IMR-90 (cell line): ENCODE measurements around the gene TECTB. TPM values are rescaled to one million over a fixed set of nuclear protein-coding genes. Genes with fewer than 3 reads are reported as not detected.

Experiments
- ATAC-seq: fragments of 200-7000 bp; cut with Tn5 transposase; 2 replicates; pipeline ENCODE4 v1.9.1; 2020; ENCODE audit warnings: low read depth, mild to moderate bottlenecking, moderate library complexity
- BruUV-seq: library from RNA; stranded (reverse); fragments of 400-500 nt; replicated peaks from 2 replicates; lab custom pipeline; 2021; lab: Mats Ljungman, UMichigan
- CTCF ChIA-PET: fragments of 300-600 bp; formaldehyde crosslinking; extraction: SDS; loops from one replicate; lab custom pipeline; 2021; ENCODE audit warnings: antibody characterized with exemption; lab: Yijun Ruan, JAX
- POLR2A ChIA-PET: fragments of 300-600 bp; sonication (Branson Sonifier 250); formaldehyde crosslinking; loops from one replicate; lab custom pipeline; 2022; ENCODE audit warnings: antibody characterized with exemption; ENCODE audit not compliant: unreplicated experiment; lab: Charles Lee
- DNase-seq: peaks from one replicate; pipeline ENCODE4 v3.0.0; 2013
- H2AFZ ChIP-seq: replicated peaks from 2 replicates; pipeline ENCODE3; 2013; ENCODE audit warnings: low read length, mild to moderate bottlenecking; ENCODE audit not compliant: poor library complexity
- H2AK5ac ChIP-seq: 2 replicates; pipeline ENCODE4 v1.6.1; 2013; ENCODE audit warnings: low read depth, low read length, inconsistent platforms
- H2AK9ac ChIP-seq: replicated peaks from 2 replicates; pipeline ENCODE3; 2013; ENCODE audit warnings: mild to moderate bottlenecking, low read depth, low read length, moderate library complexity; ENCODE audit not compliant: poor library complexity
- H2BK120ac ChIP-seq: 2 replicates; pipeline ENCODE4 v1.6.1; 2013; ENCODE audit warnings: low read depth, low read length, inconsistent platforms
- H2BK15ac ChIP-seq: 3 replicates; pipeline ENCODE4 v1.6.1; 2013; ENCODE audit warnings: low read depth, low read length, inconsistent platforms
- H2BK20ac ChIP-seq: 2 replicates; pipeline ENCODE4 v1.6.1; 2013; ENCODE audit warnings: low read depth, mild to moderate bottlenecking, inconsistent platforms, low read length, moderate library complexity
- H2BK5ac ChIP-seq: 2 replicates; pipeline ENCODE4 v1.6.1; 2013; ENCODE audit warnings: mild to moderate bottlenecking, low read depth, low read length, inconsistent platforms; ENCODE audit not compliant: poor library complexity, severe bottlenecking
- H3K14ac ChIP-seq: replicated peaks from 2 replicates; pipeline ENCODE4 v1.6.1; 2013; ENCODE audit warnings: low read depth, low read length, inconsistent platforms
- H3K18ac ChIP-seq: 2 replicates; pipeline ENCODE4 v1.6.1; 2013; ENCODE audit warnings: low read depth, low read length, control low read depth
- H3K23ac ChIP-seq: 2 replicates; pipeline ENCODE4 v1.6.1; 2013; ENCODE audit warnings: low read depth, low read length, inconsistent platforms
- H3K27ac ChIP-seq: 2 replicates; pipeline ENCODE4 v1.5.1; 2013; ENCODE audit warnings: mild to moderate bottlenecking, control low read depth, low read length; ENCODE audit not compliant: insufficient read depth
- H3K27me3 ChIP-seq: 2 replicates; pipeline ENCODE4 v1.6.1; 2013; ENCODE audit warnings: low read length; ENCODE audit not compliant: control insufficient read depth, insufficient read depth
- H3K36me3 ChIP-seq: 2 replicates; pipeline ENCODE4 v1.6.1; 2013; ENCODE audit warnings: low read length, mixed read lengths; ENCODE audit not compliant: control insufficient read depth, insufficient read depth
- H3K4ac ChIP-seq: 2 replicates; pipeline ENCODE4 v1.6.1; 2013; ENCODE audit warnings: low read depth, low read length, inconsistent platforms
- H3K4me1 ChIP-seq: 2 replicates; pipeline ENCODE4 v1.6.1; 2013; ENCODE audit warnings: low read length, mixed read lengths; ENCODE audit not compliant: control insufficient read depth, insufficient read depth
- H3K4me2 ChIP-seq: 2 replicates; pipeline ENCODE4 v1.6.1; 2013; ENCODE audit warnings: low read depth, mild to moderate bottlenecking, control low read depth, low read length, moderate library complexity
- H3K4me3 ChIP-seq: 2 replicates; pipeline ENCODE4 v1.5.1; 2013; ENCODE audit warnings: low read depth, mild to moderate bottlenecking, control low read depth, low read length, moderate library complexity; ENCODE audit not compliant: insufficient read depth
- H3K56ac ChIP-seq: 2 replicates; pipeline ENCODE4 v1.6.1; 2013; ENCODE audit warnings: low read length, inconsistent platforms; ENCODE audit not compliant: insufficient read depth; ENCODE audit errors: extremely low read depth
- H3K79me1 ChIP-seq, 2 experiments: 2 replicates each; pipeline ENCODE4 v1.6.1; 2013; ENCODE audit warnings: low read length in 2 of 2, inconsistent platforms in 1 of 2, low read depth in 1 of 2
- H3K9ac ChIP-seq: 2 replicates; pipeline ENCODE4 v1.6.1; 2013; ENCODE audit warnings: low read depth, low read length, control low read depth
- H3K9me1 ChIP-seq: 2 replicates; pipeline ENCODE4 v1.6.1; 2013; ENCODE audit warnings: low read length, inconsistent platforms; ENCODE audit not compliant: insufficient read depth
- H3K9me3 ChIP-seq: 2 replicates; pipeline ENCODE4 v1.6.1; 2013; ENCODE audit warnings: low read length; ENCODE audit not compliant: control insufficient read depth, insufficient read depth
- H4K20me1 ChIP-seq: 2 replicates; pipeline ENCODE4 v1.6.1; 2013; ENCODE audit warnings: low read length, inconsistent platforms; ENCODE audit not compliant: insufficient read depth
- H4K5ac ChIP-seq: 2 replicates; pipeline ENCODE4 v1.6.1; 2013; ENCODE audit warnings: mild to moderate bottlenecking, low read depth, low read length, control low read depth
- H4K8ac ChIP-seq, 2 experiments: 2 replicates each; pipeline ENCODE4 v1.6.1; 2013; ENCODE audit warnings: low read depth in 2 of 2, low read length in 2 of 2, control low read depth in 1 of 2, inconsistent platforms in 1 of 2
- H4K91ac ChIP-seq: 2 replicates; pipeline ENCODE4 v1.6.1; 2013; ENCODE audit warnings: low read depth, low read length, inconsistent platforms; ENCODE audit not compliant: insufficient read depth
- BHLHE40 ChIP-seq: fragments of 150-350 bp; IDR thresholded peaks from 2 replicates; pipeline ENCODE4 v1.6.1; 2016; ENCODE audit warnings: mild to moderate bottlenecking, low read depth, low read length
- CEBPB ChIP-seq: IDR thresholded peaks from 2 replicates; pipeline ENCODE4 v1.6.1; 2012; ENCODE audit warnings: low read depth, low read length, improper control_type of control experiment
- CHD1 ChIP-seq: IDR thresholded peaks from 2 replicates; pipeline ENCODE4 v1.6.1; 2012; ENCODE audit warnings: low read depth, low read length, improper control_type of control experiment
- CTCF ChIP-seq: conservative IDR thresholded peaks from 2 replicates; pipeline ENCODE4 v1.5.1; 2012; ENCODE audit warnings: mild to moderate bottlenecking, low read depth, low read length, improper control_type of control experiment
- ELK1 ChIP-seq: fragments of 150-350 bp; IDR thresholded peaks from 2 replicates; pipeline ENCODE4 v1.6.1; 2016; ENCODE audit warnings: low read depth, mild to moderate bottlenecking, low read length, moderate library complexity, borderline replicate concordance
- FOS ChIP-seq: fragments of 150-350 bp; IDR thresholded peaks from 2 replicates; pipeline ENCODE4 v1.6.1; 2016; ENCODE audit warnings: low read depth, low read length
- MAZ ChIP-seq: IDR thresholded peaks from 2 replicates; pipeline ENCODE4 v1.6.1; 2012; ENCODE audit warnings: low read depth, mild to moderate bottlenecking, low read length, improper control_type of control experiment, moderate library complexity, borderline replicate concordance
- MXI1 ChIP-seq: IDR thresholded peaks from 2 replicates; pipeline ENCODE4 v1.6.1; 2012; ENCODE audit warnings: low read depth, mild to moderate bottlenecking, low read length, moderate library complexity, borderline replicate concordance
- POLR2A ChIP-seq: IDR thresholded peaks from 2 replicates; pipeline ENCODE4 v1.6.1; 2012; ENCODE audit warnings: mild to moderate bottlenecking, low read depth, low read length
- RAD21 ChIP-seq: IDR thresholded peaks from 2 replicates; pipeline ENCODE4 v1.6.1; 2012; ENCODE audit warnings: low read length, improper control_type of control experiment
- RCOR1 ChIP-seq: IDR thresholded peaks from 2 replicates; pipeline ENCODE4 v1.6.1; 2012; ENCODE audit warnings: mild to moderate bottlenecking, low read length, improper control_type of control experiment; ENCODE audit not compliant: insufficient replicate concordance
- RFX5 ChIP-seq: IDR thresholded peaks from 2 replicates; pipeline ENCODE4 v1.8.0; 2012; ENCODE audit warnings: low read depth, mild to moderate bottlenecking, low read length, moderate library complexity
- SMC3 ChIP-seq: fragments of 150-350 bp; IDR thresholded peaks from 2 replicates; pipeline ENCODE4 v1.6.1; 2016; ENCODE audit warnings: low read depth, mild to moderate bottlenecking, antibody characterized with exemption, low read length, moderate library complexity
- USF2 ChIP-seq: fragments of 150-350 bp; IDR thresholded peaks from 2 replicates; pipeline ENCODE4 v1.6.1; 2017; ENCODE audit warnings: mild to moderate bottlenecking, antibody characterized with exemption, low read length, low read depth
- WGBS, 2 experiments: methylation state at CpG; one replicate each; pipeline versions ENCODE4 v1.1.5 to v1.1.7; 2013; ENCODE audit warnings: missing lambda C conversion rate in 2 of 2; ENCODE audit not compliant: insufficient read length in 1 of 2; ENCODE audit errors: extremely low coverage in 2 of 2; 5-methylcytosine and 5-hydroxymethylcytosine counted together
- dilution Hi-C: fragments of 300-500 bp; cut with HindIII; formaldehyde crosslinking; loops from one replicate; pipeline ENCODE4 v1.14.3; 2018; ENCODE audit warnings: low sequenced_read_pairs; ENCODE audit not compliant: unreplicated experiment
- in situ Hi-C: fragments of 300-500 bp; cut with MboI; formaldehyde crosslinking; loops from 3 replicates; pipeline ENCODE4 v1.14.3; 2019; ENCODE audit warnings: low sequenced_read_pairs, inconsistent platforms, mixed read lengths
- intact Hi-C: fragments of 100-400 bp; cut with micrococcal nuclease; formaldehyde crosslinking; loops from 2 replicates; pipeline ENCODE4 v1.10.0; 2022
- polyA plus RNA-seq, 3 experiments: library from polyadenylated mRNA; depleted of rRNA; stranded (reverse); fragments of >200 nt; gene quantifications; 2 replicates each; pipeline ENCODE4 v1.2.3, GENCODE V29; 2012; ENCODE audit warnings: low replicate concordance in 1 of 3
- total RNA-seq: library from RNA; depleted of rRNA; stranded (reverse); fragments of >200 nt; gene quantifications from 2 replicates; pipeline ENCODE4 v1.2.3, GENCODE V29; 2012

Gene TECTB
- total and polyA plus RNA-seq, 2 of the 4 experiments (the other 2 are of a cell fraction): not detected

GRCh38 chr10:112286837-112287818 lies 3.9 kb downstream of the TECTB start:
- ChIA-PET POLR2A (no interaction called here), CTCF (no interaction called here)
- H3K9ac ChIP-seq: no peak overlapping the region
- DNase-seq: no peak
- H2BK120ac ChIP-seq: no peak overlapping the region
- no peaks in the 10 kb centered on the region; the same call in 1 of the 2 replicates for H3K4me1 ChIP-seq
- no peak overlapping the region for H3K27ac ChIP-seq
- no peaks in the 10 kb centered on the region; the same call in 1 of the 2 replicates for H3K27me3 ChIP-seq
- H3K36me3 ChIP-seq: no peaks in the 10 kb centered on the region
- no peak overlapping the region for H3K56ac ChIP-seq
- no peak overlapping the region for H3K18ac ChIP-seq
- no TSS peak for BruUV-seq
- no CpG with 5 or more reads among the region's 8 CpGs for WGBS, 2 experiments
- H2AFZ ChIP-seq: no peak overlapping the region
- no peak overlapping the region for H4K5ac ChIP-seq
- no peaks in the 10 kb centered on the region for H3K79me1 ChIP-seq
- no peaks in the 10 kb centered on the region for H3K9me1 ChIP-seq
- no peak overlapping the region for H3K4me2 ChIP-seq
- in situ Hi-C loops: no loop called here
- H4K8ac ChIP-seq: no peak overlapping the region
- no peak overlapping the region for H2BK15ac ChIP-seq
- H3K23ac ChIP-seq: no peak overlapping the region
- H3K4me3 ChIP-seq: no peak overlapping the region
- H4K20me1 ChIP-seq: no peaks in the 10 kb centered on the region
- dilution Hi-C loops: no loop called here
- no peak overlapping the region for H2AK9ac ChIP-seq
- ATAC-seq: no peak
- no peak overlapping the region for H4K91ac ChIP-seq
- H3K14ac ChIP-seq: no peak overlapping the region
- H2BK20ac ChIP-seq: no peak overlapping the region
- intact Hi-C loops: no loop called here
- H3K4ac ChIP-seq: no peak overlapping the region
- H2AK5ac ChIP-seq: no peak overlapping the region
- no peaks in the 10 kb centered on the region for H3K9me3 ChIP-seq
- no peak overlapping the region for H2BK5ac ChIP-seq
- TF ChIP-seq CEBPB: no peak
- TF ChIP-seq SMC3: no peak
- no peak for TF ChIP-seq RAD21
- no peak for TF ChIP-seq USF2
- TF ChIP-seq FOS: no peak
- no peak for TF ChIP-seq MXI1
- TF ChIP-seq ELK1: no peak
- TF ChIP-seq CHD1: no peak
- no peak for TF ChIP-seq RFX5
- no peak for TF ChIP-seq CTCF
- TF ChIP-seq POLR2A: no peak
- no peak for TF ChIP-seq MAZ
- no peak for TF ChIP-seq BHLHE40
- TF ChIP-seq RCOR1: no peak
